ENCODE measurements around the gene WSB1.

DNA sequence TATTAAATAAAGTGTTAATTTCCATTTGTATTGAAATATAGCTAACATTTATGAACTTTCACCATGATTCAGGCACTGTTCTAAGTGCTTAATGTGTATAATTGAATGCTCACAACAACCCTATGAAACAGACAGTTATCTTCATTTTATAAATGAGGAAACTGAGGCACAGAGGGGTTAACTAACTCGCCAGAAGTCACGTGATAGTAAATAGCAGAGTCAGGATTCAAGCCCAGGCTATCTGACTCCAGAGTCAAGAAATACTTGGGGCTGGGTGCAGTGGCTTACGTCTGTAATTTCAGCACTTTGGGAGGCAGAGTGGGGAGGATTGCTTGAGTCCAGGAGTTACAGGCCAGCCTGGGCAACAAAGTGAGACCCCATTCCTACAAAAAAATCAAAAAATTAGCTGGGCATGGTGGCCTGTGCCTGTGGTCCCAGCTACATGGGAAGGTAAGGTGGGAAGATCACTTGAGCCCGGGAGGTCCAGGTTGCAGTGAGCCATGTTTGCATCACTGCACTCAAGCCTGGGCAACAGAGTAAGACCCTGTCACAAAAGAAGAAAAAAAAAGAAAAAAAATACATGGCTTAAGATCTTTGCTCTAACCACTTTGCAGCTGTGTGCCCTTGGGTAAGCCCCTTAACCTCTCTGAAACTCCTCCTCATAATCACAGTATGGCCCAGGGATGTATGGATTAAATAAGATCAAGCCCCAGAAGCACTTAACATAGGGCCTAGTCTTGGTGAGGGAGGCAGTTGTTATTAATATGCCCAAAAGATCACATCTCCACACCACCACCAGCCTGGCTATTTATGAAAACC is 29.0 kb downstream of the WSB1 start:
- TF ChIP-seq, protein P1, sequence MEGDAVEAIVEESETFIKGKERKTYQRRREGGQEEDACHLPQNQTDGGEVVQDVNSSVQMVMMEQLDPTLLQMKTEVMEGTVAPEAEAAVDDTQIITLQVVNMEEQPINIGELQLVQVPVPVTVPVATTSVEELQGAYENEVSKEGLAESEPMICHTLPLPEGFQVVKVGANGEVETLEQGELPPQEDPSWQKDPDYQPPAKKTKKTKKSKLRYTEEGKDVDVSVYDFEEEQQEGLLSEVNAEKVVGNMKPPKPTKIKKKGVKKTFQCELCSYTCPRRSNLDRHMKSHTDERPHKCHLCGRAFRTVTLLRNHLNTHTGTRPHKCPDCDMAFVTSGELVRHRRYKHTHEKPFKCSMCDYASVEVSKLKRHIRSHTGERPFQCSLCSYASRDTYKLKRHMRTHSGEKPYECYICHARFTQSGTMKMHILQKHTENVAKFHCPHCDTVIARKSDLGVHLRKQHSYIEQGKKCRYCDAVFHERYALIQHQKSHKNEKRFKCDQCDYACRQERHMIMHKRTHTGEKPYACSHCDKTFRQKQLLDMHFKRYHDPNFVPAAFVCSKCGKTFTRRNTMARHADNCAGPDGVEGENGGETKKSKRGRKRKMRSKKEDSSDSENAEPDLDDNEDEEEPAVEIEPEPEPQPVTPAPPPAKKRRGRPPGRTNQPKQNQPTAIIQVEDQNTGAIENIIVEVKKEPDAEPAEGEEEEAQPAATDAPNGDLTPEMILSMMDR (conservative IDR thresholded peaks at IDR 0.05; ENCODE audit: low read depth in 2 of 2): no peak
- TF ChIP-seq EZH2 (IDR thresholded peaks at IDR 0.05; ENCODE audit: low read depth, unreplicated experiment): no peak
- TF ChIP-seq, protein P2, sequence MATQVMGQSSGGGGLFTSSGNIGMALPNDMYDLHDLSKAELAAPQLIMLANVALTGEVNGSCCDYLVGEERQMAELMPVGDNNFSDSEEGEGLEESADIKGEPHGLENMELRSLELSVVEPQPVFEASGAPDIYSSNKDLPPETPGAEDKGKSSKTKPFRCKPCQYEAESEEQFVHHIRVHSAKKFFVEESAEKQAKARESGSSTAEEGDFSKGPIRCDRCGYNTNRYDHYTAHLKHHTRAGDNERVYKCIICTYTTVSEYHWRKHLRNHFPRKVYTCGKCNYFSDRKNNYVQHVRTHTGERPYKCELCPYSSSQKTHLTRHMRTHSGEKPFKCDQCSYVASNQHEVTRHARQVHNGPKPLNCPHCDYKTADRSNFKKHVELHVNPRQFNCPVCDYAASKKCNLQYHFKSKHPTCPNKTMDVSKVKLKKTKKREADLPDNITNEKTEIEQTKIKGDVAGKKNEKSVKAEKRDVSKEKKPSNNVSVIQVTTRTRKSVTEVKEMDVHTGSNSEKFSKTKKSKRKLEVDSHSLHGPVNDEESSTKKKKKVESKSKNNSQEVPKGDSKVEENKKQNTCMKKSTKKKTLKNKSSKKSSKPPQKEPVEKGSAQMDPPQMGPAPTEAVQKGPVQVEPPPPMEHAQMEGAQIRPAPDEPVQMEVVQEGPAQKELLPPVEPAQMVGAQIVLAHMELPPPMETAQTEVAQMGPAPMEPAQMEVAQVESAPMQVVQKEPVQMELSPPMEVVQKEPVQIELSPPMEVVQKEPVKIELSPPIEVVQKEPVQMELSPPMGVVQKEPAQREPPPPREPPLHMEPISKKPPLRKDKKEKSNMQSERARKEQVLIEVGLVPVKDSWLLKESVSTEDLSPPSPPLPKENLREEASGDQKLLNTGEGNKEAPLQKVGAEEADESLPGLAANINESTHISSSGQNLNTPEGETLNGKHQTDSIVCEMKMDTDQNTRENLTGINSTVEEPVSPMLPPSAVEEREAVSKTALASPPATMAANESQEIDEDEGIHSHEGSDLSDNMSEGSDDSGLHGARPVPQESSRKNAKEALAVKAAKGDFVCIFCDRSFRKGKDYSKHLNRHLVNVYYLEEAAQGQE (IDR thresholded peaks at IDR 0.05; ENCODE audit: unreplicated experiment): no peak
- TF ChIP-seq POLR2AphosphoS5 (IDR thresholded peaks at IDR 0.05; ENCODE audit: low read depth): no peak

Measured in GM23338 (cell line).